C4-2B (cell line): ENCODE results near the gene BCL2L1.

Source experiments
- CTCF ChIP-seq: fragments of 450-650 bp; conservative IDR thresholded peaks from 2 replicates; pipeline ENCODE4 v1.5.1; 2017; ENCODE audit warnings: mild to moderate bottlenecking
- ZFX ChIP-seq: fragments of 450-650 bp; IDR thresholded peaks from 2 replicates; pipeline ENCODE4 v1.6.1; 2017

- TF ChIP-seq CTCF = no peak
- no peak for TF ChIP-seq ZFX
These were observed 59.2 kb downstream of the BCL2L1 start for GRCh38 chr20:31663524-31663837.
